Measurements from ENCODE around the gene ARPC5. TPM values are rescaled to one million over a fixed set of nuclear protein-coding genes. Genes with fewer than 3 reads are reported as not detected.

The ARPC5 gene
- total and polyA plus RNA-seq, 9 donors = 41.8 to 104 (median 64.1) TPM

DNA sequence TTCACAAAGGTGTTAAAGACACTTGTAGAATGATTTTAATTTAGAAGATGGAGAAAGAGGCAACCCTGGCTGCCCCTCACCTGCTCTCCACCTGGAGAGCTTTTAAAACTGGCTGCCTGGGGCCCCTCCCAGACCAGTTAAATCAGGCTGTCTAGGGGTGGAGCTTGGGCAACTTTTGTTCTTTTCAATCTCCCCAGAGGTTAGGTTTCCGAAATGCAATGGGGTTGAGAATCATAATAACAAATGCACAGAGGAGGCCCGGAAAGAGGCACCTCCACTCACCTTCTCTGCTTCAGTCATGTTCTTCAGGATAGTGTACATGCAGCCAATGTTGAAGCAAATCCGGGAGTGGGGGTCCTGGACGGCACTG is 45.7 kb downstream of the ARPC5 start:
- Histone ChIP-seq H3K4me1 (ENCODE audit: insufficient read depth) (no peaks in the 10 kb centered on the region), H3K9me3 (no peaks in the 10 kb centered on the region), H3K4me3 (no peak overlapping the region), H3K36me3 (no peaks in the 10 kb centered on the region), H3K27ac (no peak overlapping the region), H3K27me3 (no peaks in the 10 kb centered on the region)
- intact Hi-C loops (cut with DNase I) = no loop called here
- TF ChIP-seq EP300 (IDR thresholded peaks at IDR 0.05) = no peak
- no peak for TF ChIP-seq POLR2A (IDR thresholded peaks at IDR 0.05)
- WGBS, 3 donors = 84 to 92% (median 89%) methylated on average over 4 of the region's 4 CpGs
- DNase-seq = no peak

DNA sequence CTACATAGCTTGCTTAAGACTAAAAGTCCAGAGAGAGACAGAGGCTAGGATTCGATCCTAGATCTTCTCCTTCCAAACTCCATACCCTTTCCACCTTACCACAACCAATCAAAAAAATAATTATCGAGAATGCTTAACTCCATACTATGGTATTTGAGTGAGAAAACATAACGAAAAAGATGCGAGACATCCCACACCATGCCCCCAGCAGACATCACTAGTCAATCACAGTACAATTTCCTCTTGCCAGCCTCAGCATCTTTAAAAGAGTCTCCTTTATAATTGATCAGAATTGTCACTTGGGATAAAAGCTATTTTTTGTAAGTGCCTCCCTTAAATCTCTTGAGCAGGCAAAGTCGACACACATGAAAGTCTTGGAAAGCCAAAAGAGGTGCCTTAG is 46.2 kb downstream of the ARPC5 start:
- Histone ChIP-seq H3K9me3 (no peaks in the 10 kb centered on the region), H3K27me3 (no peaks in the 10 kb centered on the region), H3K4me3 (no peak overlapping the region), H3K36me3 (no peaks in the 10 kb centered on the region), H3K27ac (no peak overlapping the region), H3K4me1 (ENCODE audit: insufficient read depth) (no peaks in the 10 kb centered on the region)
- DNase-seq = no peak
- TF ChIP-seq, protein P1, sequence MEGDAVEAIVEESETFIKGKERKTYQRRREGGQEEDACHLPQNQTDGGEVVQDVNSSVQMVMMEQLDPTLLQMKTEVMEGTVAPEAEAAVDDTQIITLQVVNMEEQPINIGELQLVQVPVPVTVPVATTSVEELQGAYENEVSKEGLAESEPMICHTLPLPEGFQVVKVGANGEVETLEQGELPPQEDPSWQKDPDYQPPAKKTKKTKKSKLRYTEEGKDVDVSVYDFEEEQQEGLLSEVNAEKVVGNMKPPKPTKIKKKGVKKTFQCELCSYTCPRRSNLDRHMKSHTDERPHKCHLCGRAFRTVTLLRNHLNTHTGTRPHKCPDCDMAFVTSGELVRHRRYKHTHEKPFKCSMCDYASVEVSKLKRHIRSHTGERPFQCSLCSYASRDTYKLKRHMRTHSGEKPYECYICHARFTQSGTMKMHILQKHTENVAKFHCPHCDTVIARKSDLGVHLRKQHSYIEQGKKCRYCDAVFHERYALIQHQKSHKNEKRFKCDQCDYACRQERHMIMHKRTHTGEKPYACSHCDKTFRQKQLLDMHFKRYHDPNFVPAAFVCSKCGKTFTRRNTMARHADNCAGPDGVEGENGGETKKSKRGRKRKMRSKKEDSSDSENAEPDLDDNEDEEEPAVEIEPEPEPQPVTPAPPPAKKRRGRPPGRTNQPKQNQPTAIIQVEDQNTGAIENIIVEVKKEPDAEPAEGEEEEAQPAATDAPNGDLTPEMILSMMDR (IDR thresholded peaks at IDR 0.05) = no peak
- no peak for TF ChIP-seq EP300 (IDR thresholded peaks at IDR 0.05)
- no peak for TF ChIP-seq POLR2A (IDR thresholded peaks at IDR 0.05)
- intact Hi-C loops (cut with DNase I) = no loop called here
- WGBS, 3 donors = 90 to 91% (median 90%) methylated on average over 5 of the region's 5 CpGs

DNA sequence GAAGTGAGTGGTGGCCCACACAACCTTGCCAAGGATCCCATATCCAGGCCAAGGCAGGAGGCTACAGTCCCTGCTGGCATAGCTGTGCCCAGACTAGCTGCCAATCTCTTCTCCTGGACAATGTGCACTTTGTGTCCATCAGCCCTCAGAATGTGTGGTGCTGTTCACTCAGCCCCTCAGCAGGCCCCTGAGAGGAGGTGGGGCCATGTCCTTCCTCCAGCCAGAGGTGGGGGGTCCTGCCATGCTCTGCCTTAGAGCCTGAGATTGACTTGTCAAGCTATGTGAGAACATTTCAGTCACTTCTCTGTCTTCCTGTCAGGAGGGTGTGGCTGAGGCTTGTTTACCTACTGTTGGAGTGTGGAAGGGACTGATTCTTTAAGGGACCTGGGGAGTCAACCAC is 46.8 kb downstream of the ARPC5 start:
- TF ChIP-seq POLR2A (IDR thresholded peaks at IDR 0.05) = no peak
- TF ChIP-seq EP300 (IDR thresholded peaks at IDR 0.05) = no peak
- TF ChIP-seq, protein P1 (IDR thresholded peaks at IDR 0.05) = no peak

DNA sequence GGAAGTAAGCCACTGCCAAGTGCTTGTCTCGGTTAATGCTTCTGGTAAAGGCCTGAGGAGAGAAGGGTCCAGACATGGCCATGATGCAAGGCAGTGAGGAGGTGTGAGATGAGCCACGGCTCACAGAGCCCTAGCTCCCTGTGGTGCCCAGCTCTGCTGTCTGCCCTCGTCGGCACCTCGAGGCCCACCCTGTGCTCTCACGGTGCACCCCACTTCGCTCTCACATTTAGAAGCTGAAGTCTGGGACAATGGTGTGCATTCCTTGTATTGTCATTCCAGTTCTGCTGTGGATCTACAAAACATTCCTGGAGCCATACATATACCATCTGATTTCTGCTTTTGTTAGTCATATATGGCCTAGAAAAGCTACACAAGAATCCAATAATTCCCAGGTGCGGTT is 48.7 kb downstream of the ARPC5 start:
- 93 to 98% (median 97%) methylated on average over 8 of the region's 8 CpGs for WGBS, 3 donors
- Histone ChIP-seq H3K9me3 (no peaks in the 10 kb centered on the region), H3K27ac (no peak overlapping the region), H3K36me3 (no peaks in the 10 kb centered on the region), H3K4me1 (ENCODE audit: insufficient read depth) (no peaks in the 10 kb centered on the region), H3K27me3 (no peaks in the 10 kb centered on the region), H3K4me3 (no peak overlapping the region)
- DNase-seq = no peak
- TF ChIP-seq, protein P1 (IDR thresholded peaks at IDR 0.05) = no peak
- no peak for TF ChIP-seq POLR2A (IDR thresholded peaks at IDR 0.05)
- no peak for TF ChIP-seq EP300 (IDR thresholded peaks at IDR 0.05)
- intact Hi-C loops (cut with DNase I) = no loop called here

More for the DNA sequence above, 46.8 kb downstream of the ARPC5 start:
- DNase-seq = no peak
- no peaks in the 10 kb centered on the region for H3K9me3 ChIP-seq
- no peak overlapping the region for H3K27ac ChIP-seq
- no peaks in the 10 kb centered on the region for H3K27me3 ChIP-seq
- H3K4me3 ChIP-seq = no peak overlapping the region
- intact Hi-C loops (cut with DNase I) = no loop called here
- H3K36me3 ChIP-seq = no peaks in the 10 kb centered on the region
- no peaks in the 10 kb centered on the region for H3K4me1 ChIP-seq (ENCODE audit: insufficient read depth)

DNA sequence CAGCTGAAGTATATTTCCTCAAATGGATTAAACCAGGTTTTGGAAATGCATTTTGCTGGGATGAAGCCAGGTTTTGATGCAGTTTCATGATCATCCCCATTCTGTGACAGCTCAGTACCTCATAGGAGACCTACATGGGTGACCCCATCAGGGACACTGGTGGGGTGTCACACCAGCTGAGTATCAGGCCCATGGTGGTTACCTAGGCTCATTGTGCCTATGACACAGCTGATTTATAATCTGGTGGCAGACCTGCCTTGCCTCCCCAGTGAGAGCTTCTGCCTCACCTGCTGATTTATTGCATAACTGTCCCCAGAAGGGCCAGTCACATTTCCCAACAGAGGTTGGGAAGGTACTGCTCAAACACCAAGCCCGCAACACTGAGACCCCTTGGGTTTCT is 49.1 kb downstream of the ARPC5 start:
- no peak for DNase-seq
- H3K4me1 ChIP-seq (ENCODE audit: insufficient read depth) = no peaks in the 10 kb centered on the region
- TF ChIP-seq, protein P1 (IDR thresholded peaks at IDR 0.05) = no peak
- TF ChIP-seq EP300 (IDR thresholded peaks at IDR 0.05) (no peak), POLR2A (IDR thresholded peaks at IDR 0.05) (no peak)
- WGBS, 3 donors = 98 to 100% (median 100%) methylated on average over 1 of the region's 1 CpG
- no peak overlapping the region for H3K4me3 ChIP-seq
- H3K27me3 ChIP-seq = no peaks in the 10 kb centered on the region
- no peaks in the 10 kb centered on the region for H3K9me3 ChIP-seq
- H3K36me3 ChIP-seq = no peaks in the 10 kb centered on the region
- intact Hi-C loops (cut with DNase I) = no loop called here
- H3K27ac ChIP-seq = no peak overlapping the region
